Lower leg skin (tissue), 3 donors: ENCODE results near the gene NUCKS1.

Experiments used
- CTCF ChIP-seq, 3 donors: fragments of 450-650 bp; IDR thresholded peaks; one replicate each; pipeline ENCODE4 v1.5.1; 2016; ENCODE audit warnings: antibody characterized with exemption in 3 of 3, mild to moderate bottlenecking in 3 of 3, moderate library complexity in 2 of 3
- POLR2A ChIP-seq, 2 donors: fragments of 450-650 bp; IDR thresholded peaks; one replicate each; pipeline ENCODE4 v1.6.1; 2016 to 2017; ENCODE audit warnings: antibody characterized with exemption in 2 of 2, mild to moderate bottlenecking in 1 of 2, moderate library complexity in 1 of 2

- no peak for TF ChIP-seq CTCF (IDR thresholded peaks at IDR 0.05)
- TF ChIP-seq POLR2A (IDR thresholded peaks at IDR 0.05): no peak
Observed at GRCh38 chr1:205787287-205787916, 37.4 kb upstream of the NUCKS1 start.
